Head of caudate nucleus (tissue), 42 donors: Measurements from ENCODE around the gene PPP4R3C.
"Not testable (repeated sequence)": the region's sequence is repeated elsewhere in the genome, so short reads cannot be mapped to it uniquely, and the experiment has no call there.

ENCODE experiments used
- DNase-seq, 42 donors: peaks; one replicate each; pipeline versions ENCODE4 v3.0.0 to v3.0.0-alpha.2; 2020 to 2021; ENCODE audit warnings: mixed read lengths in 7 of 42
- intact Hi-C: fragments of 100-400 bp; cut with DNase I; formaldehyde crosslinking; loops from one replicate; pipeline ENCODE4 v1.15.0; 2022

The PPP4R3C gene

GRCh38 chrX:27463187-27463586 is at the start of gene PPP4R3C:
Gene PPP4R3C, minus strand, starts transcription at chrX:27463341. Its CDS starts 45 bp downstream, at chrX:27463296.
- intact Hi-C loops = no loop called here
- DNase-seq = no peak

DNA sequence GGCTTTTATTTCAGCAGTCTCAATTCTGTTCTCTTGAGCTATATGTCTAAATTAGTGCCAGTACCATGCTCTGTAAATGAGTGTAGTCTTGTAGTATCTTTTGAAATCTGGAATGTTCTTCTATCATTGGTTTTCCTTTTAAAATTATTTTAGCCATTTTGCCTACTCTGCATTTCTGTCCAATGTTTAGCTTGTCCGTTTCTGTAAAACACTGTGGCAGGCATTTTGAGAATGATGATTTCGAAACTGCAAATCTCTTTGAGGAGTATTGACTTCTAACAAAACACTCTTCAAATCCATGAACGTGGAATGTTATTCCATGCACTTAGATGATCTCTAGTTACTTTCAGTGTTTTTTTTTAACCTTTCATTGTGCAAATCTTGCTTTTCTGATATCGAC is 28.3 kb upstream of the PPP4R3C start:
- DNase-seq = no peak
- intact Hi-C loops = no loop called here

DNA sequence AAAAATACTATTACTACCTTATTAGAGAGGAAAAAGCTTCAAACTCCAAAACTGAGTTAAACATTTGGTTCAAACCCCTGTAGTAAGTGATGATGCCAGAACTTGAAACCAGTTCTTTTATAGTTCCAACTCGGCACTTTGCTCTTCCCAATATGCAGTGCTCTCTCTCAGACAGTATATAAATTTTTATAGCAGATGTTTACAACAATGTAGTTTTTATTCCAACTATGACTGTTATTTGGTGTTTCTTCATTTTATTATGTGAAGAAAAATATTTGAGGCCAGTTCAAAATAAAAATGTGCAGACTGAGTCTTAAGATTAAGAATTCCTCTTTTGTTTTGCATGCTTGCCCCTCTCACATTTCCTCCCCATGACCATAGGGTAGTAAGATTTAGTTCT is 2.9 kb upstream of the PPP4R3C start:
- no peak for DNase-seq
- intact Hi-C loops = no loop called here

DNA sequence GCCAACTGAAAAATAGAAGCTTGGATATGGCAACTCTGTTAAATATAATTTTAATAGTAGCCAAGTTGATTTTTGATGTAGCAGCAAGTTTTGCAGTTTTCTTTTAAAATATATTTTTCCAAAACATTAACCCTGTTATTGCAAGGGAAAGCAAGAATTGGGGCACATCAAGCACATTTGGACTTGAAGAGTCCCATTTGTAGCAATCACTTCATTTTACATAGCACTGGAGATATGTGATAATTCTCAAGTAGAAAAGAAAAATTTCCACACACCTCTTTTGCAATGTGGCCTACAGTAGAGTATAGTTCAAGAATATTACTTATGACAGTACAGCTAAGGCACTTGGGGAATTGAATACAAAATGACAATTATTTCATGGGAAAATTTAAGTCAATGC is 1.9 kb upstream of the PPP4R3C start:
- intact Hi-C loops = no loop called here
- no peak for DNase-seq

GRCh38 chrX:27459129-27459528 is 4.0 kb downstream of the PPP4R3C start:
- DNase-seq, intact Hi-C loops: not testable (repeated sequence)

DNA sequence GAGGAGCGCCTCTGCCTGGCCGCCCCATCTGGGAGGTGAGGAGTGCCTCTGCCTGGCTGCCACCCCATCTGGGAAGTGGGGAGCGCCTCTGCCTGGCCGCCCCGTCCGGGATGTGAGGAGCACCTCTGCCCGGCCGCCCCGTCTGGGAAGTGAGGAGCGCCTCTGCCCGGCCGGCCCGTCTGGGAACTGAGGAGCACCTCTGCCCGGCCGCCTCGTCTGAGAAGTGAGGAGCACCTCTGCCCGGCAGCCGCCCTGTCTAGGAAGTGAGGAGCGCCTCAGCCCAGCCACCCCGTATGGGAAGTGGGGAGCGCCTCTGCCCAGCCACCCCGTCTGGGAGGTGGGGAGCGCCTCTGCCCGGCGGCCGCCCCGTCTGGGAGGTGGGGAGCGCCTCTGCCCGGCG is 4.6 kb downstream of the PPP4R3C start:
- intact Hi-C loops, DNase-seq: not testable (repeated sequence)

GRCh38 chrX:27451324-27451723 is 11.8 kb downstream of the PPP4R3C start:
- DNase-seq = no peak
- intact Hi-C loops = no loop called here

GRCh38 chrX:27446423-27446822 is 16.7 kb downstream of the PPP4R3C start:
- DNase-seq = no peak

DNA sequence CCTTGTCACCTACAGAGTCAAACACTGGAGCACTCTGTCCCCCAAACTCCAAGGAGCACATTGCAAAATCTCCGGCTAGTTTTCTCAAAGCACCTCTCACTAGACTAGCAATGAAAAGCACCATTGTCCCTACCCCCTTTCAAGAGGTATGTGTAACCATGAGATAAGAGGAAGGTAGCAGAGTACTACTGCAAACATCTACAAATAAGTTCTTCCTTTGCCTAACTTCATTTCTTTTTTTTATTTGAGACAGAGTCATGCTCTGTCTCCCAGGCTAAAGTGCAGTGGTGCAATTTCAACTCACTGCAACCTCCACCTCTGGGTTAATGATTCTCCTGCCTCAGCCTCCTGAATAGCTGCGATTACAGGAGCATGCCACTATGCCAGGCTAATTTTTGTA is 17.7 kb downstream of the PPP4R3C start:
- intact Hi-C loops = no loop called here

More at GRCh38 chrX:27446423-27446822, 16.7 kb downstream of the PPP4R3C start:
- intact Hi-C loops = no loop called here

GRCh38 chrX:27444093-27444908 is 18.8 kb downstream of the PPP4R3C start:
- intact Hi-C loops = no loop called here

More for the DNA sequence above, 17.7 kb downstream of the PPP4R3C start:
- DNase-seq = no peak

DNA sequence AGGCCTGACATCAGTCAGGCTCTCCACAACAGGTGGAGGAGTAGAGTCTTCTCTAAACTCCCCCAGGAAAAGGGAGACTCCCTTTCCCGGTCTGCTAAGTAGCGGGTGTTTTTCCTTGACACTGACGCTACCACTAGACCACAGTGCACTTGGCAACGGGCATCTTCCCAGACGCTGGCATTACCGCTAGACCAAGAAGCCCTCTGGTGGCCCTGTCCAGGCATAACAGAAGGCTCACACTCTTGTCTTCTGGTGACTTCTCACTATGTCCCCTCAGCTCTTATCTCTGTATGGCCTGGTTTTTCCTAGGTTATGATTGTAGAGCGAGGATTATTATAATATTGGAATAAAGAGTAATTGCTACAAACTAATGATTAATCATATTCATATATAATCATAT is 20.7 kb downstream of the PPP4R3C start:
- DNase-seq, intact Hi-C loops: not testable (repeated sequence)

More at GRCh38 chrX:27444093-27444908, 18.8 kb downstream of the PPP4R3C start:
- no peak for DNase-seq

GRCh38 chrX:27439771-27440170 is 23.4 kb downstream of the PPP4R3C start:
- no peak for DNase-seq
- intact Hi-C loops = no loop called here

DNA sequence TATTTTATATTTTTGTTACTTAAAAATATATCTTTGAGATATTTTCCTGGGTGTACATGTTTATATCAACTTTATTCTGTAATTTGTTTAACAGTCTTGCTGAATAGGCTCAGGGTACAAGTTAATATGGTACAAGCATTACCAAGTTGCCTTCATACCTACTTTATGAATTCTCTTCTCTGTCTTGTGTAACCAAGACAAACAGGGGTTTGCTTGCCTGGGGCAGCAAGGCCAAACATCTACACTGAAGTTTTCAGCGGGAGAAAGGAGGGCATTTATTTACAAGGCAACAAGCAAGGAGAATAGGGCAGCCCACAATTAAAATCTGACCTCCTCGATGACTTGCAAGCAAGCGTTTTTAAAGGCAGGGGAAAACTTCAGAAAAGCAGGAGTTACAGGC is 24.2 kb downstream of the PPP4R3C start:
- intact Hi-C loops = no loop called here
- no peak for DNase-seq

DNA sequence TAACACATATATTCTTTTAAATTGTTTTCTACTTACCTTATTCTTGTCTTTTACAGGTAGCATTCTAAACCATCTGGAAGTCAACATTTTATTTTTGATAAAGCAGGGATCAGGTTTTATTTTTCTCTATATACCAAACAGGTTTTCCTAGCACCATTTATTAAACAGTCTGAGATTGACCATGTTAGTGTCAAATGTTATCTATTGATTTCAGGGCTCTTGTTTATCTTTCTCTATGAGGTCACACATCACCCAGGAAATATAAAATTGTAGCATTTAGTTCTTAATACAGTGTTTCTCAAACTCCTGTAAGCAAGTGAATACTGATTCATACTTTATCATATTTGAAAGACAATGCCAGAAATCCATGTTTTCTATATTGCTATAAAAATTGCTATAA is 28.1 kb downstream of the PPP4R3C start:
- intact Hi-C loops = no loop called here
- DNase-seq = no peak
